Stimulated activated CD4-positive, alpha-beta T cell treated with anti-CD3 and anti-CD28 coated beads, Interleukin-12 subunit alpha, Interleukin-12 subunit beta, amount 100 ng/mL, for 48 hours (primary cell): Measurements from ENCODE around the gene SLC25A43.
"Not testable (repeated sequence)": the region's sequence is repeated elsewhere in the genome, so short reads cannot be mapped to it uniquely, and the experiment has no call there.

ENCODE experiments used
- DNase-seq, 3 donors: peaks; one replicate each; pipeline ENCODE4 v3.0.0-alpha.2; 2020; ENCODE audit warnings: low read depth in 2 of 3, low spot score in 1 of 3

Gene SLC25A43

GRCh38 chrX:119407681-119408080 lies 8.5 kb downstream of the SLC25A43 start:
- no peak for DNase-seq

- no peak for DNase-seq
These were observed 11.1 kb downstream of the SLC25A43 start for GRCh38 chrX:119410027-119410819.

GRCh38 chrX:119410854-119411253 lies 11.7 kb downstream of the SLC25A43 start:
- no peak for DNase-seq

- DNase-seq: no peak
These were observed 12.8 kb downstream of the SLC25A43 start for GRCh38 chrX:119411959-119412358.

GRCh38 chrX:119417376-119417775 lies 18.2 kb downstream of the SLC25A43 start:
- DNase-seq: no peak

- DNase-seq: no peak
These were observed 18.7 kb downstream of the SLC25A43 start for GRCh38 chrX:119417842-119418241.

- no peak for DNase-seq
These were observed 20.0 kb downstream of the SLC25A43 start for GRCh38 chrX:119419146-119419545.

- DNase-seq: no peak
These were observed 20.8 kb downstream of the SLC25A43 start for GRCh38 chrX:119419898-119420297.

- DNase-seq: no peak
These were observed 22.0 kb downstream of the SLC25A43 start for GRCh38 chrX:119421016-119421705.

GRCh38 chrX:119423631-119424030 lies 24.5 kb downstream of the SLC25A43 start:
- no peak for DNase-seq

GRCh38 chrX:119424999-119425398 lies 25.9 kb downstream of the SLC25A43 start:
- DNase-seq: no peak

GRCh38 chrX:119427024-119427794 lies 28.1 kb downstream of the SLC25A43 start:
- DNase-seq: no peak

- no peak for DNase-seq
These were observed 28.7 kb downstream of the SLC25A43 start for GRCh38 chrX:119427795-119428185.

- no peak for DNase-seq
These were observed 30.3 kb downstream of the SLC25A43 start for GRCh38 chrX:119429471-119429870.

- not testable (repeated sequence) for DNase-seq
These were observed 42.2 kb downstream of the SLC25A43 start for GRCh38 chrX:119441295-119441694.

- no peak for DNase-seq
These were observed 43.1 kb downstream of the SLC25A43 start for GRCh38 chrX:119442286-119442685.

GRCh38 chrX:119453202-119453601 lies 54.1 kb downstream of the SLC25A43 start:
- no peak for DNase-seq

GRCh38 chrX:119455264-119455663 lies 56.1 kb downstream of the SLC25A43 start:
- DNase-seq: no peak

GRCh38 chrX:119459181-119459580 lies 60.0 kb downstream of the SLC25A43 start:
- no peak for DNase-seq

GRCh38 chrX:119465555-119465954 lies 66.4 kb downstream of the SLC25A43 start:
- DNase-seq: no peak

GRCh38 chrX:119466970-119467369 lies 67.8 kb downstream of the SLC25A43 start:
- DNase-seq: no peak

GRCh38 chrX:119467433-119467832 lies 68.3 kb downstream of the SLC25A43 start:
- no peak for DNase-seq
